Hematopoietic multipotent progenitor cell (in vitro differentiated cells): ENCODE measurements around the gene MACO1. TPM values are rescaled to one million over a fixed set of nuclear protein-coding genes. Genes with fewer than 3 reads are reported as not detected.

Experiments used
- DNase-seq, 3 donors: peaks; one replicate each; pipeline ENCODE4 v3.0.0-alpha.2; 2011 to 2015; ENCODE audit warnings: low read depth in 2 of 3, low spot score in 2 of 3
- total RNA-seq: library from RNA; depleted of rRNA; stranded (reverse); fragments of >200 nt; gene quantifications from one replicate; pipeline ENCODE4 v1.2.3, GENCODE V29; 2012

MACO1 gene
- total RNA-seq, 1 donor: 10.8 TPM

DNA sequence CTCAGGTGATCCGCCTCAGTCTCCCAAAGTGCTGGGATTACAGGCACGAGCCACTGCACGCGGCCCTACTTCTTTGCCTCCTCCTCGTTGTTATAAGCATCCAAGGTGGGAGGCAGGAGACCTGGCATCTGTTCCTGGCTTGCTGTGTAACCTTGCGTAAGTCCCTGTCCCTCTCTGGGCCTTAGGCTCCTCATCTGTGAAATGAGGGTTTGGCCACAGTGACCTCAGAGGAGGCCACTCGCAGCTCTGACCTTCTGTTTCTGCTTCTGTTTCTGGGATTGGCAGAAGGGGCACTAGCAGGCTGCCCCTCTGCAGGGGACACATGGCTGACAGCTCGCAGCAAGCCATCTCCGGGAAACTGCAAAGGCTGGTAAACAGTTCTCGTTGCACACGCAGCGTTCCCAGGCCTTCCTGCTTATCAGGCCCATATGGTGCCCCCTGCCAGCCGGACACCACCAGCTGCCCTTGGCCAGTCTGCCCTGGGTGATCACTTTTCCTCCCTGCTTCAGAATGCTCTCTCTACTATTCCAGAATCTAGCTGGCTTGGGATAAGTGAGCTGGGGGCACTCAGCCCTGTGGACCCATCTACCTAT lies 110.1 kb downstream of the MACO1 start:
- no peak for DNase-seq

DNA sequence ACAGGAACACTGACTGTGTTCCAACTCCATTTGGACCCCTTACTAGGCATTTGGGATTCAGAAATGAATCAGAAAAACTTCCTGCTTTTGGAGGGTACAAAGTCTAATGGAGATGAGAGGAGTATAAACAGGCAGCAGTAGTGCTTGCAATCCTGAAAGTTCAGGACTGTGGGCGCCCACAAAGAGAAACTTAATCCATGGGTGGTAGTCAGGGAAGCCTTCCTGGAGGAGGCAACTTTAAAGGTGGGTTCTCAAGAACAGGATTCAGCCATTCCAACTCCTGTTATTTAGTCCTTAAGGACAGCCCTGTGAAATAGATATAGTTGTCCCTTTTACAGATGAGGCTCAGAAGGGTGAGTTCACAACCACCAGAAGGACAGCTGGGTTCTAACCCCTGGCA lies 110.7 kb downstream of the MACO1 start:
- DNase-seq: no peak

DNA sequence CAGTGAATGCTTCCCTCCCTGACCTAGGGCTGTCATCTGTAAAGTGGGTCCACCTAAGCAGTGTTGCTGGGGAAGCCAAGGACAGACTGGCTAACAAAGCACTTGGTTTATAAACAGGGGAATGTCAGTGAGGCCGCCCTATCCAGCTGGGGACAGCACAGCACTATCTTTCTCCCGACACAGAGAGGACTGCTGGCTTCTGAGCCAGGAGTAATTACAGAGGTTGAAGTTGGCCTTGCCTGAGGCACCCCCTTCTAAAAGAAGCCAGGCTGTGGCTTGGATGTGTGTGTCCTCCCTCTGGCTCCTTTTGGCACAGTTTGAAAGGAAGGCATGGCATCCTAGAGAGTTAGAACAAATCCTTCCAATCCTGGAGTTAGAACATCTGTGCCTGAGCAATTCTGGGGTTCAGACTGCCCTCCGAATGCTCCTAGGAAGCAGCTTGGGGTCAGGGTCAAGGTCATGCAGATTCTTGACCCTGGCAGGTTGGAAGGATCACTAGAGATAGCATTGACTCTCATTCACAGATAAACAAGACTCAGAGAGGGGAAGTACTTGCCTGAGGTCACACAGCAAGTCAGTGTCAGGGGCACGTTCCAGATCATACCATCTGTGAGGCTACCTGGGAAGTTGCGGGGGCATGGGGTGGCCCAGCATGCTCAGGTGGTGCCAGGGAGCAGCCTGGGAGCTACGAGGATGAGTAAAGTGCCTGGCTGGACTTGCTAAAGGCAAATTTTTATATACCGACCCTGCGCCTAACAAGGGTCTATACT lies 111.4 kb downstream of the MACO1 start:
- DNase-seq: no peak

DNA sequence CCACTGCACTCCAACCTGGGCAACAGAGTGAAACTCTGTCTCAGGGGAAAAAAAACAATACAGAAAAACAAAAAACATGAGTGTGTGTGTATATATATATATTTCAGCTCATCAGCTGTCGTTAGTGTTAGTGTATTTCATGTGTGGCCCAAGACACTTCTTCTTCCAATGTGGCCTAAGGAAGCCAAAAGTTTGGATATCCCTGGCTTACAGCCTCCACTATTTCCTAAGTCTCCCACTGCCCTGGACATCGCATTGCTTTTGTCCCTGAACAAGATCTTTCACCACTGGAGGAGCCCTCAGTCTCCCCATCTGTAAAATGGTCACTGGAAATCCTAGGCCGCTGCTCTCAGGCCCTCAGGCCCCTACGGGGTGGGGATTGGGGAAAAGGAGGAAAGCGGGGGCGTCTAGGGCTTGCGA lies 112.3 kb downstream of the MACO1 start:
- no peak for DNase-seq

DNA sequence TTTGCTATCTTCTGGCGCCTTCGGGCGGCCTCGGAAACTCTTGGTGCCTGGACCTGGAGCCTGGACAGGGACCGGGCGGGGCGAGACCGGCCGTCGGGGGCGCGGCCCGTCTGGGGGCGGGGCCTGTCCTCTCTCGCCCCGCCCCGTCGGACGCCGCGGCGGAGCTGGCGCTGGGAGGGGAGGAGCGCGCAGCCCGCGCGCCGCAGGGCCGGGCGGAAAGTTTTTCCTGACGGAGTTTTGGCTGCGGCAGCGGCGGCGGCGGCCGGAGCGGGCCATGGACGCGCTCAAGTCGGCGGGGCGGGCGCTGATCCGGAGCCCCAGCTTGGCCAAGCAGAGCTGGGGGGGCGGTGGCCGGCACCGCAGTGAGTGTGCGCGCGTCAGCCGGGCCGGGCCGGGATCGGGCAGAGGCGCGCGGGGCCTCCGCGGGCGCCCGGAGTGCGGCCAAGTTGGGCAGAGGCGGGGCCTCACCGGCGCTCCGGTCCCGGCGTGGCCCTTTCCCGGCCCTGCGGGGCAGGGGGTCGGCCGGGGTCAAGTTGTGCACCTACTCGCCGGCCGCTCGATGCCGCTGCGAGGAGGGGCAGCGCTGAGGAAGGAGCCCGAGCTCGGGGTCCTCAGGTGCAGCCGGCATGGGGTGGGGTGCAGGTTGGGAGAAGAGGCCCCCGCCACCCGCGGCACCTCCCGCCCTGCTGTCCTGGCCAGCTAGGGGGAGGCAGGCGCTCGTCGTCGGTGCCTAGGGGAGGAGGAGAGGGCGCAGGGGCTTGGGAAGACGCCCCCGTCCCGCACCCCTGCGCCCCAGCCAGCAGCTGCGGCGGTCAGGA lies 112.9 kb downstream of the MACO1 start, which contains the start of gene LDLRAP1:
LDLRAP1 (plus strand) TSS at position 182 of the 818 bp plus-strand sequence; CDS start at position 275, 93 bp downstream.
- peak in 2 of 3 donors; percentile 49 to 54 for DNase-seq

DNA sequence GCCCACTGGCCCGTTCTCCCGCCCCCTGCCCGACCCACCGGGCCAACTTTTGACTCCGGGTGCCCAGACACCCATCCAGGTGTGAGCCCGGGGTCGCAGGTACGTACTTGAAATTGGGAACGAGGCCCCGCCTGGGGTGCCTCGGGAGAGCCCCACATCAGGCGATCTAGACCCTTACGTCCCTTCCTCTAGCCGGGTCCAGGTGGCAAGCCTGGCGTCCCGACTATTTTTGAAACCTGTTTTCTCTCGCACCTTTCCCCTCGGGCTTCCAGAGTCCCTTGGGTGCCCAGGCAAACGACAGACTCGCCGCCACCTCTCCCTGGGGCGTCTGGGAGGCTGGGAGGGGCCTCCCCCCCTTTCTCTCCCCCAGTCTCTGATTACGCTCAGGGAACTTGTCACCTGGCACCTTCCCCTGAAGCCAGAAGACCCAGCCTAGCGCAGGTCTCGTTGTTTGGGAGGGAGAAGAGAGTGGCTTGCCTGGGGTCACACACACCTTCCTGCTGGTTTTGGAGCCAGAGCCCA lies 113.6 kb downstream of the MACO1 start:
- no peak for DNase-seq

DNA sequence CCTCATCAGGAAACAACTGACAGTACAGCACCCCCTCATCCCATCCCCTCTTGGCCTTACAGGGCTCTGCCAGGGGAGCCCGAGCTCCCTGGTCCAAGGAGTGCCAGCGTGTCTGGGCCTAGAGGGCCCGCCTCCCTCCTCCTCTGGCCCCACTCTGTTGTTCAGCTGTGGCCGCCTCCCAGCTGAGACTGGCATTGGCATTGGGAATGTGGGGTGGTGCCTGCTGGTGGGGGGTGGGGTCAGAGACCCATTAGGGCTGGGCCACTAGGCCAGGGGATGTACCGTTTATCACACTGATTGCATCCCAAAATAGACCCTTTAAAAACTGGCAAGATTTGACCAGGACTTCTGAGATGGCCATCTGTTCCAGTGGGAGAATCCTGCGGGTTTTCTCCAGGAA lies 114.1 kb downstream of the MACO1 start:
- no peak for DNase-seq

DNA sequence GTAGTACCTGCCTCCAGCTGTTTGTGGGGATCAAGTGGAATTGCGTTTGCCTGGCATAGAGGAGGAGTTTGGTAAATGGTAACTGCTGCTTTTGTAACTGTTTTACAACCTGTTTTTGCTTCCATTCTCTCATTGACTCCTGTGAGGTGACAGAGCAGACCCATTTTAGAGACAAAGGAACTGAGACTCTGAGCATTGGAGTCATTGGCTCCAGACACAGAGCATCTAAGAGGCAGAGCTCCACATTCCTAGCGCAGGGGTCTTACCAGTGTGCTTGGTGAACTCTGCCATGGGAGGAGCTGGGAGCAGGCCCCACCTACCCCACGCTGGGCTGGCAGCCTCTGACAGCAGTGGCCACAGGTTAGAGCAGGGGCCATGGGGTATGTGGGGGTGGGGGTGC lies 115.1 kb downstream of the MACO1 start:
- no peak for DNase-seq

DNA sequence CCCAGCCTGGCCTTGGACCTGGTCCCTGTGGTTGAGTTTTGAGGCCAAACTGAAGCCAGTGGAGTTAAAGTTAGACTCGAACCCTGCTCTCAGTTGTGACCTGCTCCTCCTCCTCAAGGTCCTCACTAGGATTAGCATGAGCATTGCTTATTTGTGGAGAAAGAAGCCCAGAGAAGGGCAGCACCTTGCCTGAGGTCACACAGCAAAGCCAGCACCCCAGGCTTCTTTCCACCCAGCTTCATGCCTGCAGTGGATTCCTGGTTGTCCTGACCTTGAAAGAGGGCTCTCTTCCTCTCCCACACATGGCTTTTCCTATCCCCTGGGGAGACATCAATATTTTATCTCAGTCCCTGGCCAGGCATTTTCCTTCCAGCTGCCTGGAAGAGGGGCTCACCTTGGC lies 115.5 kb downstream of the MACO1 start:
- DNase-seq: no peak

DNA sequence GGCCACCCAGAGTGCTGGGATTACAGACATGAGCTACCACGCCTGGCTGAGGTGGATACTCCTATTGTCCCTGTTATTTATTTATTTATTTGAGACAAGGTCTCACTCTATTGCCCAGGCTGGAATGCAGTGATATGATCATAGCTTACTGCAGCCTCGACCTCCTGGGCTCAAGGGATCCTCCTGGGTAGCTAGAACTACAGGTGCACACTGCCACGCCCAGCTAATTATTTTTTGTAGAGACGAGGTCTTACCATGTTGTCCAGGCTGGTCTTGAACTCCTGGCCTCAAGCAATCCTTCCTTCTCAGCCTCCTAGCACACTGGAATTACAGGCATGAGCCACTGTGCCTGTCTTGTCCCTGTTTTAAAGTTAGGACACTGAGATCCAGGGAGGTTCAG lies 117.9 kb downstream of the MACO1 start:
- no peak for DNase-seq

DNA sequence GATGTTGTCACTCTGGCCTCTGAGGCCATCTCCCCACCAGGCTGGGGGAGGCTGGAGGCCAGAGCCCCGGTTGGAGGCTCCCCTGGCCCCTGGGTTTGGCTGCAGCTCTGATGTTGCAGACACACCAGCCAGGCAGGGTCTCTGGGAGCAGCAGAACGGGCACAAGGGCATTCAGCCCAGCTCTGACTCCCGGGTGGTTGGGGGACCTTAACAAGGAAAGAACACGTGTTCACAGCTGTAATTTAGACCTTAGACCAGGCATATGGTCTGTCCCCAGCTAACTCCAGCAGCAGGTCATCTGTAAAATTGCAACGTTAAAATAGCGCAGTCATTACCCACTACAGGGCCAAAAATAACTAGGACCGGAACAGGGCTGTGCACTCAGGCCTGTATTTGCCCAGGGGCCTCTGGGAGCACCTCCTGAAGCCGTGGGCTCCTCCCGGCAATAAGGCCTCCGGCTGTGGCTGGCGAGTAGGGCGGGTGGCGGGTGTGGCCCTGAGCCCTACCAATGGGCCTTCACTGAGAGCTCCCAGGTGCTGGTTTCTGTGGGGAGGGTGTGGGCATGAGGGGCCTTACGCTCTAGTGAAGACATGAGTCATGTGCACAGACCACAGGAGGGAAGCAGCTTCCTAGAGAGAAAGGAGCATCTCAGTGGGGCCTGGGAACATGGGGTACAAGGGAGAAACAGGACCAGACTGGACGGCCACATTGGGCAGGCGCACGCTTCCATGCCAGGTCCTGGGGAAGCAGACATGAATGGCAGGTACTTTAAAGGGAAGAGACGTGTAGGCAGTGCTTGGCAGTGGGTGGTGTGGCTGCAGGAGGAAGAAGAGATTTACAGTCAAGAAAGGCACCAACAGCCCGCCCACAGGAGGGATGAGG lies 118.8 kb downstream of the MACO1 start:
- DNase-seq: peak in 2 of 3 donors; percentile 86

Other genes with a start within 250 kb of the MACO1 start
- 12.4 TPM for gene SYF2, start 198.4 kb upstream of the MACO1 start, total RNA-seq
- gene RSRP1, start 183.4 kb upstream of the MACO1 start, total RNA-seq: 328 TPM
- gene RHD, start 158.4 kb upstream of the MACO1 start, total RNA-seq: under 0.01 TPM
- gene TMEM50A, start 92.6 kb upstream of the MACO1 start, total RNA-seq: 38.0 TPM
- gene RHCE, start 10.1 kb upstream of the MACO1 start, total RNA-seq: 2.4 TPM
- 13.5 TPM for gene LDLRAP1, start 112.7 kb downstream of the MACO1 start, total RNA-seq
- gene MAN1C1, start 185.9 kb downstream of the MACO1 start, total RNA-seq: 0.54 TPM